HepG2 (cell line): Measurements from ENCODE around the gene SLC2A6. TPM values are rescaled to one million over a fixed set of nuclear protein-coding genes. Genes with fewer than 3 reads are reported as not detected.
A peak's percentile ranks its signal among the peaks of the same experiment; 100 is the strongest.

Experiments
- CBX1 ChIP-seq: IDR thresholded peaks from one replicate; pipeline ENCODE4 v1.6.1; 2016; ENCODE audit warnings: antibody characterized with exemption, low read depth
- CEBPB ChIP-seq: IDR thresholded peaks from 2 replicates; pipeline ENCODE4 v1.6.1; 2011; ENCODE audit warnings: low read depth, low read length, improper control_type of control experiment, borderline replicate concordance
- CREB1 ChIP-seq, 2 experiments: fragments of 450-650 bp in 1 of 2; IDR thresholded peaks; 2 replicates each; pipeline ENCODE4 v1.6.1; 2016 to 2017; ENCODE audit warnings: control low read depth in 1 of 2, mild to moderate bottlenecking in 1 of 2, missing compliant biosample characterization in 1 of 2, missing genetic modification characterization in 1 of 2
- KAT7 ChIP-seq: IDR thresholded peaks from 2 replicates; pipeline ENCODE4 v1.6.1; 2018; ENCODE audit warnings: borderline replicate concordance, missing compliant biosample characterization
- MAFK ChIP-seq, 2 experiments: IDR thresholded peaks in 1 of 2; conservative IDR thresholded peaks in 1 of 2; 2 replicates each; pipeline ENCODE4 v1.6.1; 2011; ENCODE audit warnings: improper control_type of control experiment in 2 of 2, low read length in 2 of 2
- MTA3 ChIP-seq: sonication (generic); formaldehyde crosslinking; IDR thresholded peaks from 2 replicates; pipeline ENCODE4 v1.4.0; 2020; ENCODE audit warnings: missing genetic modification reagents
- NFRKB ChIP-seq: fragments of 450-650 bp; IDR thresholded peaks from 2 replicates; pipeline ENCODE4 v1.6.1; 2017
- ZC3H4 ChIP-seq: sonication (generic); formaldehyde crosslinking; IDR thresholded peaks from 2 replicates; pipeline ENCODE4 v1.4.0; 2020; ENCODE audit warnings: missing genetic modification reagents, borderline replicate concordance
- polyA plus RNA-seq, 8 experiments: library from polyadenylated mRNA; depleted of rRNA in 3 of 8; stranded (reverse) in 7 of 8; unstranded in 1 of 8; fragments of >200 nt; fragmentation: Illumina TruSeq in 4 of 8; extraction: Trizol in 4 of 8; gene quantifications; 2 replicates each; pipeline versions ENCODE4 v1.2.1 to v1.2.3, GENCODE V29; 2011 to 2016; ENCODE audit warnings: low read depth in 4 of 8, missing spikeins in 1 of 8, mixed read lengths in 1 of 8; ENCODE audit not compliant: insufficient read depth in 1 of 8
- total RNA-seq, 5 experiments: library from RNA; depleted of rRNA; stranded (reverse); fragments of >200 nt; fragmentation: Illumina TruSeq; extraction: Trizol; gene quantifications; 2 replicates each; pipeline ENCODE4 v1.2.3, GENCODE V29; 2016; ENCODE audit warnings: low read depth in 1 of 5
- TF ChIP-seq, protein P1 (sequence below): sonication (generic); formaldehyde crosslinking; IDR thresholded peaks from 2 replicates; pipeline ENCODE4 v1.4.0; 2020; ENCODE audit warnings: missing genetic modification reagents, mild to moderate bottlenecking, borderline replicate concordance
- TF ChIP-seq, protein P2 (sequence below): sonication (generic); formaldehyde crosslinking; IDR thresholded peaks from 2 replicates; pipeline ENCODE4 v1.9.0; 2021; ENCODE audit warnings: missing genetic modification reagents, borderline replicate concordance
- TF ChIP-seq, protein P3 (sequence below): sonication (generic); formaldehyde crosslinking; IDR thresholded peaks from 2 replicates; pipeline ENCODE4 v1.4.0; 2020; ENCODE audit warnings: missing genetic modification reagents
- TF ChIP-seq, protein P4 (sequence below): IDR thresholded peaks from 2 replicates; pipeline ENCODE4 v1.6.1; 2016
- TF ChIP-seq, protein P5 (sequence below): sonication (generic); formaldehyde crosslinking; IDR thresholded peaks from 2 replicates; pipeline ENCODE4 v1.5.1; 2020; ENCODE audit warnings: missing genetic modification reagents, mild to moderate bottlenecking, borderline replicate concordance
- TF ChIP-seq, protein P6 (sequence below): IDR thresholded peaks from 2 replicates; pipeline ENCODE4 v1.6.1; 2016; ENCODE audit warnings: low read depth, missing genetic modification reagents, missing compliant biosample characterization

The SLC2A6 gene
- total and polyA plus RNA-seq, 2 of the 13 experiments (the other 11 are each of a cell fraction or from before 2014, with no cell fraction given): 4.1 to 15.0 TPM

DNA sequence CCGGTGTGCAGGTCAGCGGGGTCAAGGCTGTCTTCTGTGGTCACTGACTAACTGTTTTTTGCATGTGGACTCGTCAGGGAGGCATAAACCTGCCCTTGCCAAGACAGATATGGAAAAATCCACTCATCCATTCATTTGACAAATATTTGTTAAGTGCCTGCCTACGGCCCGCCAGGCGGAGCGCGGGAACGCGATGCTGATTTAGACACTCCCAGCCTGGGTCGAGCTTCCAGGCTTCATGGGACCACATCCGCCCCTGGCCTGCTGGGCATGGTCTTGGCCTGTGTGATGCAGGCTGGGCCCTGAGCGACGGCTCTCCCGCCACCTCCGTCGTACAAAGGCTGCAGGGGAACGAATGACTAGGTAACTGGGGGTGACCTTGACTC is 27.7 kb upstream of the SLC2A6 start (continued):
- TF ChIP-seq, protein P1, sequence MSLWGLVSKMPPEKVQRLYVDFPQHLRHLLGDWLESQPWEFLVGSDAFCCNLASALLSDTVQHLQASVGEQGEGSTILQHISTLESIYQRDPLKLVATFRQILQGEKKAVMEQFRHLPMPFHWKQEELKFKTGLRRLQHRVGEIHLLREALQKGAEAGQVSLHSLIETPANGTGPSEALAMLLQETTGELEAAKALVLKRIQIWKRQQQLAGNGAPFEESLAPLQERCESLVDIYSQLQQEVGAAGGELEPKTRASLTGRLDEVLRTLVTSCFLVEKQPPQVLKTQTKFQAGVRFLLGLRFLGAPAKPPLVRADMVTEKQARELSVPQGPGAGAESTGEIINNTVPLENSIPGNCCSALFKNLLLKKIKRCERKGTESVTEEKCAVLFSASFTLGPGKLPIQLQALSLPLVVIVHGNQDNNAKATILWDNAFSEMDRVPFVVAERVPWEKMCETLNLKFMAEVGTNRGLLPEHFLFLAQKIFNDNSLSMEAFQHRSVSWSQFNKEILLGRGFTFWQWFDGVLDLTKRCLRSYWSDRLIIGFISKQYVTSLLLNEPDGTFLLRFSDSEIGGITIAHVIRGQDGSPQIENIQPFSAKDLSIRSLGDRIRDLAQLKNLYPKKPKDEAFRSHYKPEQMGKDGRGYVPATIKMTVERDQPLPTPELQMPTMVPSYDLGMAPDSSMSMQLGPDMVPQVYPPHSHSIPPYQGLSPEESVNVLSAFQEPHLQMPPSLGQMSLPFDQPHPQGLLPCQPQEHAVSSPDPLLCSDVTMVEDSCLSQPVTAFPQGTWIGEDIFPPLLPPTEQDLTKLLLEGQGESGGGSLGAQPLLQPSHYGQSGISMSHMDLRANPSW (CRISPR knock-in tag): no peak
- TF ChIP-seq NFRKB (no peak), MAFK (conservative IDR thresholded peaks at IDR 0.05 in 1 of 2, IDR thresholded peaks at IDR 0.05 in 1 of 2; ENCODE audit: low read length in 2 of 2) (no peak), CEBPB (no peak), CREB1 (IDR thresholded peaks at IDR 0.05) (no peak), CREB1 (CRISPR knock-in tag; IDR thresholded peaks at IDR 0.05) (no peak), KAT7 (no peak), CBX1 (no peak), MTA3 (CRISPR knock-in tag) (no peak), ZC3H4 (CRISPR knock-in tag) (no peak)
- TF ChIP-seq, protein P2, sequence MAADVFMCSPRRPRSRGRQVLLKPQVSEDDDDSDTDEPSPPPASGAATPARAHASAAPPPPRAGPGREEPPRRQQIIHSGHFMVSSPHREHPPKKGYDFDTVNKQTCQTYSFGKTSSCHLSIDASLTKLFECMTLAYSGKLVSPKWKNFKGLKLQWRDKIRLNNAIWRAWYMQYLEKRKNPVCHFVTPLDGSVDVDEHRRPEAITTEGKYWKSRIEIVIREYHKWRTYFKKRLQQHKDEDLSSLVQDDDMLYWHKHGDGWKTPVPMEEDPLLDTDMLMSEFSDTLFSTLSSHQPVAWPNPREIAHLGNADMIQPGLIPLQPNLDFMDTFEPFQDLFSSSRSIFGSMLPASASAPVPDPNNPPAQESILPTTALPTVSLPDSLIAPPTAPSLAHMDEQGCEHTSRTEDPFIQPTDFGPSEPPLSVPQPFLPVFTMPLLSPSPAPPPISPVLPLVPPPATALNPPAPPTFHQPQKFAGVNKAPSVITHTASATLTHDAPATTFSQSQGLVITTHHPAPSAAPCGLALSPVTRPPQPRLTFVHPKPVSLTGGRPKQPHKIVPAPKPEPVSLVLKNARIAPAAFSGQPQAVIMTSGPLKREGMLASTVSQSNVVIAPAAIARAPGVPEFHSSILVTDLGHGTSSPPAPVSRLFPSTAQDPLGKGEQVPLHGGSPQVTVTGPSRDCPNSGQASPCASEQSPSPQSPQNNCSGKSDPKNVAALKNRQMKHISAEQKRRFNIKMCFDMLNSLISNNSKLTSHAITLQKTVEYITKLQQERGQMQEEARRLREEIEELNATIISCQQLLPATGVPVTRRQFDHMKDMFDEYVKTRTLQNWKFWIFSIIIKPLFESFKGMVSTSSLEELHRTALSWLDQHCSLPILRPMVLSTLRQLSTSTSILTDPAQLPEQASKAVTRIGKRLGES (CRISPR knock-in tag): 0 out of 2 replicates have a peak, but pooled peaks have one; percentile 49
- TF ChIP-seq, protein P3, sequence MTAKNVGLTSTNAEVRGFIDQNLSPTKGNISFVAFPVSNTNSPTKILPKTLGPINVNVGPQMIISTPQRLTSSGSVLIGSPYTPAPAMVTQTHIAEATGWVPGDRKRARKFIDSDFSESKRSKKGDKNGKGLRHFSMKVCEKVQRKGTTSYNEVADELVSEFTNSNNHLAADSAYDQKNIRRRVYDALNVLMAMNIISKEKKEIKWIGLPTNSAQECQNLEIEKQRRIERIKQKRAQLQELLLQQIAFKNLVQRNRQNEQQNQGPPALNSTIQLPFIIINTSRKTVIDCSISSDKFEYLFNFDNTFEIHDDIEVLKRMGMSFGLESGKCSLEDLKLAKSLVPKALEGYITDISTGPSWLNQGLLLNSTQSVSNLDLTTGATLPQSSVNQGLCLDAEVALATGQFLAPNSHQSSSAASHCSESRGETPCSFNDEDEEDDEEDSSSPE (CRISPR knock-in tag): peak; percentile 97
- TF ChIP-seq, protein P4, sequence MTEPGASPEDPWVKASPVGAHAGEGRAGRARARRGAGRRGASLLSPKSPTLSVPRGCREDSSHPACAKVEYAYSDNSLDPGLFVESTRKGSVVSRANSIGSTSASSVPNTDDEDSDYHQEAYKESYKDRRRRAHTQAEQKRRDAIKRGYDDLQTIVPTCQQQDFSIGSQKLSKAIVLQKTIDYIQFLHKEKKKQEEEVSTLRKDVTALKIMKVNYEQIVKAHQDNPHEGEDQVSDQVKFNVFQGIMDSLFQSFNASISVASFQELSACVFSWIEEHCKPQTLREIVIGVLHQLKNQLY (CRISPR knock-in tag): no peak
- TF ChIP-seq, protein P5, sequence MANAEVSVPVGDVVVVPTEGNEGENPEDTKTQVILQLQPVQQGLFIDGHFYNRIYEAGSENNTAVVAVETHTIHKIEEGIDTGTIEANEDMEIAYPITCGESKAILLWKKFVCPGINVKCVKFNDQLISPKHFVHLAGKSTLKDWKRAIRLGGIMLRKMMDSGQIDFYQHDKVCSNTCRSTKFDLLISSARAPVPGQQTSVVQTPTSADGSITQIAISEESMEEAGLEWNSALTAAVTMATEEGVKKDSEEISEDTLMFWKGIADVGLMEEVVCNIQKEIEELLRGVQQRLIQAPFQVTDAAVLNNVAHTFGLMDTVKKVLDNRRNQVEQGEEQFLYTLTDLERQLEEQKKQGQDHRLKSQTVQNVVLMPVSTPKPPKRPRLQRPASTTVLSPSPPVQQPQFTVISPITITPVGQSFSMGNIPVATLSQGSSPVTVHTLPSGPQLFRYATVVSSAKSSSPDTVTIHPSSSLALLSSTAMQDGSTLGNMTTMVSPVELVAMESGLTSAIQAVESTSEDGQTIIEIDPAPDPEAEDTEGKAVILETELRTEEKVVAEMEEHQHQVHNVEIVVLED (CRISPR knock-in tag): no peak
- TF ChIP-seq, protein P6, sequence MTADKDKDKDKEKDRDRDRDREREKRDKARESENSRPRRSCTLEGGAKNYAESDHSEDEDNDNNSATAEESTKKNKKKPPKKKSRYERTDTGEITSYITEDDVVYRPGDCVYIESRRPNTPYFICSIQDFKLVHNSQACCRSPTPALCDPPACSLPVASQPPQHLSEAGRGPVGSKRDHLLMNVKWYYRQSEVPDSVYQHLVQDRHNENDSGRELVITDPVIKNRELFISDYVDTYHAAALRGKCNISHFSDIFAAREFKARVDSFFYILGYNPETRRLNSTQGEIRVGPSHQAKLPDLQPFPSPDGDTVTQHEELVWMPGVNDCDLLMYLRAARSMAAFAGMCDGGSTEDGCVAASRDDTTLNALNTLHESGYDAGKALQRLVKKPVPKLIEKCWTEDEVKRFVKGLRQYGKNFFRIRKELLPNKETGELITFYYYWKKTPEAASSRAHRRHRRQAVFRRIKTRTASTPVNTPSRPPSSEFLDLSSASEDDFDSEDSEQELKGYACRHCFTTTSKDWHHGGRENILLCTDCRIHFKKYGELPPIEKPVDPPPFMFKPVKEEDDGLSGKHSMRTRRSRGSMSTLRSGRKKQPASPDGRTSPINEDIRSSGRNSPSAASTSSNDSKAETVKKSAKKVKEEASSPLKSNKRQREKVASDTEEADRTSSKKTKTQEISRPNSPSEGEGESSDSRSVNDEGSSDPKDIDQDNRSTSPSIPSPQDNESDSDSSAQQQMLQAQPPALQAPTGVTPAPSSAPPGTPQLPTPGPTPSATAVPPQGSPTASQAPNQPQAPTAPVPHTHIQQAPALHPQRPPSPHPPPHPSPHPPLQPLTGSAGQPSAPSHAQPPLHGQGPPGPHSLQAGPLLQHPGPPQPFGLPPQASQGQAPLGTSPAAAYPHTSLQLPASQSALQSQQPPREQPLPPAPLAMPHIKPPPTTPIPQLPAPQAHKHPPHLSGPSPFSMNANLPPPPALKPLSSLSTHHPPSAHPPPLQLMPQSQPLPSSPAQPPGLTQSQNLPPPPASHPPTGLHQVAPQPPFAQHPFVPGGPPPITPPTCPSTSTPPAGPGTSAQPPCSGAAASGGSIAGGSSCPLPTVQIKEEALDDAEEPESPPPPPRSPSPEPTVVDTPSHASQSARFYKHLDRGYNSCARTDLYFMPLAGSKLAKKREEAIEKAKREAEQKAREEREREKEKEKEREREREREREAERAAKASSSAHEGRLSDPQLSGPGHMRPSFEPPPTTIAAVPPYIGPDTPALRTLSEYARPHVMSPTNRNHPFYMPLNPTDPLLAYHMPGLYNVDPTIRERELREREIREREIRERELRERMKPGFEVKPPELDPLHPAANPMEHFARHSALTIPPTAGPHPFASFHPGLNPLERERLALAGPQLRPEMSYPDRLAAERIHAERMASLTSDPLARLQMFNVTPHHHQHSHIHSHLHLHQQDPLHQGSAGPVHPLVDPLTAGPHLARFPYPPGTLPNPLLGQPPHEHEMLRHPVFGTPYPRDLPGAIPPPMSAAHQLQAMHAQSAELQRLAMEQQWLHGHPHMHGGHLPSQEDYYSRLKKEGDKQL (CRISPR knock-in tag): 0 out of 2 replicates have a peak, but pooled peaks have one; percentile 76
